Activated CD4-positive, alpha-beta T cell treated with anti-CD3 and anti-CD28 coated beads, Interleukin-2, amount 50 U/mL, for 1 hour (primary cell): ENCODE data around the gene TSPAN1.

Experiments used
- DNase-seq: peaks from one replicate; pipeline ENCODE4 v3.0.0-alpha.2; 2020

The TSPAN1 gene

GRCh38 chr1:46166521-46167462, 8.1 kb upstream of the TSPAN1 start:
- peak; percentile 25 for DNase-seq

GRCh38 chr1:46168477-46168876, 6.4 kb upstream of the TSPAN1 start:
- no peak for DNase-seq

DNA sequence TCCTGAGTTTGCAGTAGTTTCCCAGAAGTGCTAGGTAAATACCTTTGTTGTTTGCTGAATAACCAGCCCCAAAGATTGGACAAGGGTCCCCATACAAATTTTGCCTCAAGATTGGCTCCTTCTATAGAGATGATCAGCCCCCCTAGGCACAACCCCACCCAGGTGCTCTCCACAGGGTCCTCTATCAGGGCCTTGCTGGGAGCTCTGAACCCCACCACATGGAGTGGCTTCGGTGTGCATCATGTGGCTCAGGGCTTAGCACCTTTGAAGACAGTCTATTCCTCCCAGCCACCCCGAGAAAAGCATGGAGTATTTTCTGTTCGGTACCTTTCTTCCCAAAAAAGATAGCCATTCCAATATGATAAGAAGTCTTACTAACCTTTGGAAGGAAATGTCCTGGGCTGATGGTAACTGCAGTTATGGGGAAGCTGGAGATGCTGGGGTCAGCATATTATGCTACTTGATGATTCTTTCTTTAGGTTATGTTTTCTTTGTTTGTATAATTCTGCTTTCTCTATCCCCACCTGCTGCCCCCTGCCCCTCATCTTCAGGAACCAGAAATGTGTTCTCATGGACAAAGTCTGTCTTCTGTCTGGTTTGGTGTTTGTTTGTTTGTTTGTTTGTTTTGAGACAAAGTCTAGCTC, 5.0 kb upstream of the TSPAN1 start:
- DNase-seq: no peak

GRCh38 chr1:46171351-46171750, 3.5 kb upstream of the TSPAN1 start:
- DNase-seq: no peak

DNA sequence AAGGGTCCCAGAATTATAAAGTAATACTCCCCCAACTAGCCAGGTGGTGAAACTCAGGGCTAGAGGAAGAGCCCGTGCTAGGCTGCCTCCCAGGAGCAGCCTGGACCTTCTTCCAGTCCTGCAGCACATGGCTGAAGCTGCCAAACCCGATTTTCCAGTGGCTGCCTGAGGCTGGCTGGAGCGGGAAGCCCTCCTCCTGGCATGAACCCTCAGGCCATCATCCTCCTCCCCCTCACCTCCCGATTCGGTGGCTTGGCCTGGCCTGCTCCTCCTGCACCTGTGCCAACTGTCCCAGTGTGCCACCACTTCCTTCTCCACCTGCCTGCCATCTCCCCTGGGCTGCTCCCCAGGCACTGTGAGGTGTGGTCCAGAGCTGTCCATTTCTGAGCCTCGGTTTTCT, 3.0 kb upstream of the TSPAN1 start:
- DNase-seq: no peak

DNA sequence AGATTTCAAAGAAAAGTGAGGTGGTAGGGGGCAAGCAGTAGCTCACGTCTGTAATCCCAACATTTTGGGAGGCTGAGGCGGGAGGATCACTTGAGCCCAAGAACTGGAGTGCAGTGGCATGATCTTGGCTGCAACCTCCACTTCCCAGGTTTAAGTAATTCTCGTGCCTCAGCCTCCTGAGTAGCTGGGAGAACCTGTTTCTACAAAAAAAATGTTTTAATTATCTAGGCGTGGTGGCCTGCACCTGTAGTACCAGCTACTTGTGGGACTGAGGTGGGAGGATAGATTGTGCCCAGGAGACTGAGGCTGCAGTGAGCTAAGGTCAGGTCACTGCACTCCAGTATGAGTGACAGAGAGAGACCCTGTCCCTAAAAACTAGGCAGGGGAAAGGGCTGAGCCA, 2.6 kb upstream of the TSPAN1 start:
- no peak for DNase-seq

DNA sequence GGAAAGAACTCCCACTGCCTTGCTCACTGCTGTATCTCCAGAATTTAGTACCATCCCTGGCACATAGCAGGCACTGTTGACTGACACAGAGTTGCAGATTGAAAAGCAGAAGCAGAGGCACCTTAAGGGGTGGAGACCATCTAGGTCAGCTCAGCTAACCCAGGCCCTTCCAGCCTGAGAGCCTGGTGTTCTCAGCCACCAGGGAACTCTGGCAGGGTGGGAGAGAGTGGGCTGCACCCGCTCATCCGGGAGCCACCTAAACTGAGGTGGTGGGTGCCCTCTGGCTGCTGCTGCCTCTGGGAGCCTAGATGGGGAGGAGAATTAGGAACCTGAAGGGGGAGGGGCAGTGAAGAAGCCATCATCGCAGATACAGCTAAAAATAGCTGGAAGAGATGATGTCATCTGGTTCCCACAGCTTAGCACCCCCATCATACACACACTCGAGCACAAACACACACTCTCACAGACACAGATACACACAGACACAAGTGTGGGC, 1.5 kb upstream of the TSPAN1 start:
- no peak for DNase-seq

DNA sequence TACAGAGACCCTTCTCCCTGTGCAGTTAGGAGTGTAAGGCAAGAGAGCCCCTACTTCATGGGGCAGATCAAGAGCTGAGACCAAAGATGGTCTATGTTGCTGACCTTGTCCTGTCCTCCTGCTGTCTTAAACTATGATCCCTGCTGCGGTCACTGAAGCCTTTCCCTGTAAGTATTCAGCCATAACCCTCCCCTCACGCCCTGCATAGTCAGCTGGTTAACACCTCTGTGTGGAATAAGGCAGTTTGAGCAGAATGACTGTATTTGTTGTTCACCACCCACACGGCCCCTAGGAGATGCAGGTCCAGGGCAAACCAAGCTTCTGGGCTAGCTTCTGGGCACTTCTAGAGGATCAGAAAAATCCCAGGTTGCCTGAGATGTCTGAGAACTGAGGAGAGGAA, 356 bp downstream of the TSPAN1 start:
- DNase-seq: no peak

DNA sequence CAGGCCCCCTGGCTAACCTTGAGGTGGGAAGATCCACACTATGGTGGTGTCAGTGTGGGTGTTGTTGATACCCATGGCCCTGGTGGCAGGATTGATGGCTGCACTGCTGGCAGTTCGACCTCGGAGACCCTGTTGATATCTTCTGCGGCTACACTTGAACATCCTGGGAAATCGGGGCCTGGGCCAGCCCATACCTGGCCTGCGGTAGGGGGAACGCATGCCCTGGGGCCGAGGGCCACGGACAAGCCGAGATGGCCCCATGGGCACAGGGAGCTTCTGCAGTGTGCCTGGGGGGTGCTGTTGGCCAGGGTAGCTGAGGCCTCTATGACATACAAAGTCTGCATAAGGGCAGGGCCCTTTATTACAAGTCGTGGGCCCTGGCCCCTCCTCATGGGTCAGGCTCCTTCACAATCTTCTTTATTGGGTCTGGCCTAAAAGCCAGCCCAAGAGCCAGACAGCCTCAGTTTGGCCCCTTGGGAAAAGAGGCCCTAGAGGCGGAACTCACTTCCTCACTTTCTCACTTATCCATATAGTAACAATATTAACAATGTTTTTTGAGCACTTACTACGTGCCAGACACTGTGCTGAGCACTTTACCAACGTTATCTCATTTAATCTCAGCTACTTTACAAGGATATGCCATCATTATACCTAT, 1.5 kb downstream of the TSPAN1 start, which contains the start of gene P3R3URF:
P3R3URF (minus strand) TSS at position 278 of the 655 bp plus-strand sequence; CDS start at position 261, 17 bp downstream.
- DNase-seq: no peak

- DNase-seq: peak; percentile 61
Measured at GRCh38 chr1:46179138-46180081, 4.5 kb downstream of the TSPAN1 start.

GRCh38 chr1:46180082-46180616, 5.3 kb downstream of the TSPAN1 start:
- DNase-seq: no peak

DNA sequence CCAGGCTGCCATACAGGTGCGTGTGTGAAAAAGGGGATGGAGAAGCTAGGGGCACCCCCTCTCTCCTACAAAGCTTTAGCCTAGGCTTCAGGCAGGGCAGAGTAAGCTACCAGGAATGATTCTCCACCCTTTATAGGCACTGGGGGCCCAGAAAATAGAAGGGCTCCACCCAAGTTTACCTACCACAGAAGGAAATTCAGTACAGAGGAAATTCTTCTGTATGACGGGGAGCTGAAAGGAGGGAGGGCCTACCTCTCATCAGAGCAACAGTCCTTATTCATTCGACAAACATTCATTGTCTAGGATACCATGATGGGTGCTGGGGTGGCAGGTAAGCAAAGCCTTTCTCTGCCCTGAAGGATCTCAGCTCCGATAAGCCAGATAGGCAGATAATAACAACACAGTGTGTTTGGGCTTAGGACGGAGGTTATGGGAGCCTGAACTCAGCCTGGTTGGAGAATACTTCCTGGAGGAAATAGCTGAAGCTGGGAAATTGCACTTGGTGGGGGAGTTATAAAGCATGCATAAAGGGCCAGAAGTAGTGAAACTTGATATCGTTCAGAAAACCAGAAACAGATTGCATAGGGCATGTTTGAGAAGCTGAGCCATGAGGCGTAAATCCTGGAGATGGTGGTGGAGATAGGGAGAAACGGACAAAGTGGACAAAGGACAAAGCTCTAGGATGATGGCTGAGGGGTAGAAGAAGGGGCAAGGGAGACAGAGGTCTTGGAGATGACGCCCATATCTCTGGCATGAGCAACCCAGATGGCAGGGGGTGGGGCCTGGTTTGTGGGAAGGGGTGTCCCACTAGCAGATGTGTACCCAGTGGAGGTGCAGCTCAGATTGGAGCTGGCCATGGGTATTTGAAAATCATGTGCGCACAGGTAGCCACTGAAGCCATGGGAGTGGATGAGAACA, 6.7 kb downstream of the TSPAN1 start:
- DNase-seq: no peak

- no peak for DNase-seq
Measured at GRCh38 chr1:46183079-46183847, 8.4 kb downstream of the TSPAN1 start.

GRCh38 chr1:46183926-46184557, 9.2 kb downstream of the TSPAN1 start:
- no peak for DNase-seq

GRCh38 chr1:46184920-46185658, 10.2 kb downstream of the TSPAN1 start:
- DNase-seq: no peak

GRCh38 chr1:46186076-46186475, 11.2 kb downstream of the TSPAN1 start:
- no peak for DNase-seq

- DNase-seq: no peak
Measured at GRCh38 chr1:46187106-46187869, 12.4 kb downstream of the TSPAN1 start.
